AG04450 (cell line): ENCODE measurements around the gene NHERF2. TPM values are rescaled to one million over a fixed set of nuclear protein-coding genes. Genes with fewer than 3 reads are reported as not detected.

Experiments used
- CTCF ChIA-PET: fragments of 300-600, 350-600 bp; formaldehyde crosslinking; extraction: SDS; loops from one replicate; lab custom pipeline; 2022; ENCODE audit warnings: antibody characterized with exemption, inconsistent platforms; lab: Charles Lee
- POLR2A ChIA-PET: fragments of 350-600 bp; formaldehyde crosslinking; extraction: SDS; loops from one replicate; lab custom pipeline; 2021; ENCODE audit warnings: antibody characterized with exemption, inconsistent platforms; lab: Yijun Ruan, JAX
- DNase-seq: peaks from one replicate; pipeline ENCODE4 v3.0.0-alpha.2; 2011; ENCODE audit warnings: low read depth, low spot score
- H3K27ac ChIP-seq: one replicate; pipeline ENCODE4 v1.5.1; 2012; ENCODE audit warnings: low read depth, low read length, control low read depth
- H3K27me3 ChIP-seq: one replicate; pipeline ENCODE4 v1.6.0; 2012; ENCODE audit warnings: low read length; ENCODE audit not compliant: control insufficient read depth, insufficient read depth
- H3K4me3 ChIP-seq: 2 replicates; pipeline ENCODE4 v1.5.1; 2011; ENCODE audit warnings: mild to moderate bottlenecking, low read depth, low read length, control low read depth
- H3K9me3 ChIP-seq: 2 replicates; pipeline ENCODE4 v1.5.1; 2012; ENCODE audit warnings: low read length; ENCODE audit not compliant: control insufficient read depth, insufficient read depth
- CTCF ChIP-seq: IDR thresholded peaks from 2 replicates; pipeline ENCODE4 v1.5.1; 2011; ENCODE audit warnings: low read depth, low read length, control low read depth, inconsistent platforms
- polyA plus RNA-seq: library from polyadenylated mRNA; depleted of rRNA; stranded (reverse); fragments of >200 nt; gene quantifications from 2 replicates; pipeline ENCODE4 v1.2.3, GENCODE V29; 2011

Gene NHERF2
- polyA plus RNA-seq, 1 experiment = 16.7 TPM

DNA sequence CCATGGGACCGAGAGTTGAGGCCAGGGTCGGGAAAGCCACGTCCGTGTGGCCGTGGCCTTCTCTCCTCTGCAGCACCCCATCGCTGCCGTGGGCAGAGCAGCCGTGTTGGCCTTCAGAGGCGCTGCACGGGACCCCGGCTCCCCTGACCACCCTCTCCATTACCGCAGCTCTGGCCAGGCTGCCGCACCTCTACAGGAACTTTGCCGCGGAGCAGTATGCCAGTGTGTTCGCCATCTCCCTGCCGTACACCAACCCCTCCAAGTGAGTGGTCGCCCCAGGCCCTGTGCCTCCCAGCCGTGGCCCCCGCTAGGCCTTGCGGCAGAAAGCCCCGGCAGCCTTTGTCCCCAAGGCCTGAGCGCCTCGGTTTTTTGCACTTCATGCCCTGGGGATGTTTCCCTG is 48.9 kb downstream of the NHERF2 start:
- Histone ChIP-seq H3K4me3 (no peak overlapping the region), H3K27me3 (no peaks in the 10 kb centered on the region), H3K9me3 (no peaks in the 10 kb centered on the region), H3K27ac (no peak overlapping the region)
- ChIA-PET CTCF (interaction anchor here (1.6 kb wide), 1 partner anchor 65 kb away, joined by 4 read pairs; no protein-coding TSS in a partner anchor), POLR2A (no interaction called here)
- DNase-seq = no peak
- TF ChIP-seq CTCF = no peak

DNA sequence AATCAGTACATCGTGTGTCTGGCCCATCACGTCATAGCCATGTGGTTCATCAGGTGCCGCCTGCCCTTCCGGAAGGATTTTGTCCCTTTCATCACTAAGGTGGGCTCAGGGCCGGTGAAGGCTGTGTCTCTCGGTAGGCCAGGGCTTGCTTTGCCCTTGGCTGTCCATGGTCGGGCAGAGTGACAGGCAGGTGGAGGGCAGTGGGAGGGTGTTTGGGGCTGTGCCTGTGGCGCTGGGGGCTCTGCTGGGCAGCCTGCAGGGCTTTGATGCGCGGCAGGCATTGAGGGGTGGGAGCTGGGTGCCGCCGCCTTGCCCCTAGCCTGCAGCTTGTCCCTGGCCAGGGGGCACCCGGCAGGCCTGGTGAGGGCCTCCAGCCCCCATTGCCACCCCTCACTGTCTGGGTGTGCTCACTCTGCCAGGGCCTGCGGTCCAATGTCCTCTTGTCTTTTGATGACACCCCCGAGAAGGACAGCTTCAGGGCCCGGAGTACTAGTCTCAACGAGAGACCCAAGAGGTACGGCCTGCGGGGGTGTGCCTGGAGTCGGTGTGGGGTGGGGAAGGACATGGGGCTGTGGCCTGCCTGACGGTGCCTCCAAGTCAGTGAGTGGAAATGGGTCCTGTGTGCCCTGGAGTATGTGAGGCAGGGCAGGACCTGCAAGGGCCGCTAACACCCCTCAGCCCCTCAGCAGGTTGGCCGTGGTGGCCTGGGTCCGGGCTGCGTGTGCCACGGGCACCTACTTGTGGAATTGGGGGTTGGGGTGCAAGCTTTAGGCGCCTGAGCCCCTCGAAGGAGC is 49.6 kb downstream of the NHERF2 start:
- Histone ChIP-seq H3K27ac (no peak overlapping the region), H3K9me3 (no peaks in the 10 kb centered on the region), H3K27me3 (no peaks in the 10 kb centered on the region), H3K4me3 (no peak overlapping the region)
- CTCF ChIA-PET = interaction anchor here (1.6 kb wide), 1 partner anchor 64 kb away, joined by 4 read pairs; no protein-coding TSS in a partner anchor
- TF ChIP-seq CTCF = no peak
- no peak for DNase-seq
- POLR2A ChIA-PET = no interaction called here

- no peak for DNase-seq
- ChIA-PET CTCF (interaction anchor here (1.6 kb wide), 1 partner anchor 64 kb away, joined by 4 read pairs; no protein-coding TSS in a partner anchor), POLR2A (no interaction called here)
- no peak for TF ChIP-seq CTCF
- Histone ChIP-seq H3K27me3 (no peaks in the 10 kb centered on the region), H3K4me3 (no peak overlapping the region), H3K9me3 (no peaks in the 10 kb centered on the region), H3K27ac (no peak overlapping the region)
Measured at GRCh38 chr16:2077016-2077415, 50.3 kb downstream of the NHERF2 start.

DNA sequence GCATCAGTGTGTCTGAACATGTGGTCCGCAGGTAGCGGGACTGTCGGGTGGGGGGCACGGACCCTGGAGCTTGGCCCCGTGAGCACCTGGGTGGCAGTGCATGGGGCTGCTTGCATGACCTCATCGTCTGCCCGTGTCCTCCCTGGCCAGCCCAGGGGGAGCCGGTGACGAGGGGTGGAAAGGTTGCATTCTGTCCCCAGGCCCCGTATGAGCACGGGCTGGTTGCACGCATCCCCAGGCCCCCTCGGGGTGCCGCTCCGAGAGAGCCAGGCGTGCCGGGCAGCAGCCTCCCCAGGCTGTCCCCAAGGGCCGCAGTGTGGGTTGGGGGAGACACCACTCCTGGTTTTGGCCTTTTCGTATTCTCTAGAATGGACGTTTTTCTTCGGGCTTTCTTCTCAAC is 51.0 kb downstream of the NHERF2 start:
- DNase-seq = no peak
- no peaks in the 10 kb centered on the region; the same call in 1 of the 2 replicates for H3K9me3 ChIP-seq
- H3K4me3 ChIP-seq = no peak overlapping the region
- no peak overlapping the region for H3K27ac ChIP-seq
- H3K27me3 ChIP-seq = no peaks in the 10 kb centered on the region
- POLR2A ChIA-PET = no interaction called here
- CTCF ChIA-PET = no interaction called here
- TF ChIP-seq CTCF = no peak

DNA sequence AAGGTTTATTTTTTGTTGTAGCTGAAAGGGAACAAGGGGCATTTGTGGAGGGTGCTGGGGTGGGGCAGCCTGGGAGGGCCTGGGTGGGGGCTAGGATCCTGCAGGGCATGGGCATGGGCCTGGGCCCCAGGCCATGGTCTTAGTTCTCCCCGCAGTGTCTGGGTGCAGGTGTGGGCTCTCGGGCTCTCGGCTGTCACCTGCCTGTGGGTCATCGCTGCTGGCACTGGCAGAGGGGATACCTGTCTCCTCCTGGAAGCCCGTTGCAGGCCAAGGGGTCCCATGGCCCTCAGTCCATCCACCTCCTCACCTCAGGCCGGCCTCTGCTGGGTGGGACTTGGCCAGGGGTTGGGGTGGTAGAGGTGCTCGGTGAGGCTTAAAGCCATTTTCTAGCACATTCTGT is 51.4 kb downstream of the NHERF2 start:
- DNase-seq = no peak
- Histone ChIP-seq H3K9me3 (no peaks in the 10 kb centered on the region; the same call in 1 of the 2 replicates), H3K4me3 (no peak overlapping the region), H3K27me3 (no peaks in the 10 kb centered on the region), H3K27ac (no peak overlapping the region)
- ChIA-PET CTCF (no interaction called here), POLR2A (no interaction called here)
- no peak for TF ChIP-seq CTCF
